GM19324 (cell line): Measurements from ENCODE around the gene UXT.
"Not testable (repeated sequence)": the region's sequence is repeated elsewhere in the genome, so short reads cannot be mapped to it uniquely, and the experiment has no call there.

ENCODE experiments used
- ATAC-seq: cut with Tn5 transposase; IDR thresholded peaks from one replicate; pipeline ENCODE4 v1.9.1; 2021; ENCODE audit warnings: mild to moderate bottlenecking, moderate library complexity; ENCODE audit not compliant: unreplicated experiment, low FRiP score

Gene UXT, protein sequence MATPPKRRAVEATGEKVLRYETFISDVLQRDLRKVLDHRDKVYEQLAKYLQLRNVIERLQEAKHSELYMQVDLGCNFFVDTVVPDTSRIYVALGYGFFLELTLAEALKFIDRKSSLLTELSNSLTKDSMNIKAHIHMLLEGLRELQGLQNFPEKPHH

GRCh38 chrX:47658684-47659420, at the start of gene UXT:
TSS of gene UXT (minus strand) at chrX:47659180. CDS start at chrX:47658927, 253 bp downstream.
- ATAC-seq, result peak; percentile 84

GRCh38 chrX:47707031-47707780, 48.2 kb upstream of the UXT start:
- no peak for ATAC-seq

- no peak for ATAC-seq
Measured at GRCh38 chrX:47706575-47706974, 47.6 kb upstream of the UXT start.

DNA sequence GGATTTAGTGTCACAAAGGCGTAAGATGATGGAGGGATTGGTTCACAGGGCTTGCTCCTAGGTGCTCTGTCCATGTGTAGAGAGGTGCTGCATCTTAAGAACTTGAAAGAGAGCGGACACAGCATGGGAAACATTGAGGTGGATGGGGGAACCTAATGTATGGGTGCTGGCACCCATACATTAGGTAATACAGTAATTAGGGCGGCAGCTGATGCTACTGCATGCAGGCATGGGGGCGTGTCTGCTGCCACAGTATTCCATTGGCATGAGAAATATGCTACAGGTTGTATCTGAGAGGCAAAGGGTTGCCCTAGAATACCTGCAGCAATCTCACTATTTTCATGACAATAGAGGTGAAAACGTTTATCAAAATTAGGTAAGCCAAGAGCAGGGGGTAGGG, 45.8 kb upstream of the UXT start:
- no peak for ATAC-seq

GRCh38 chrX:47697181-47697580, 38.2 kb upstream of the UXT start:
- no peak for ATAC-seq

DNA sequence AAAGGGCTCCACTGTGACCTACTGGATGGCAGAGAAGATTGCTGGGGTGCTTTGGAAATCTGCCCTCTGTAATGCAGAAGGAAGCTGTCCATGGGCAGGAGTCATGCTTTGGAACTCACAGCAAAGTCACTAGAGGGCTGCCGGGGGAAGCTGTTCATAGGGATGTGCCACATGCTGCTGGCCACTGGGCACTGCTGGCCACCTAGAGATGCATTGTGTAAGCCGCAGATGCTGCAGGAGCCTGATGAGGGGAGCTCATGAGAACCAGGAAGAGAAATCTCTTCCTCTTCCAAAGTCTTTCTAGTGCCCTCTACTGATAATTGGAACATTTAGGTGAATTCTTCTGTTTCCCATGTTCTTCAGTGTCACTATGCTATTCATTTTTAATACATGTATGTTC, 31.2 kb upstream of the UXT start:
- no peak for ATAC-seq

DNA sequence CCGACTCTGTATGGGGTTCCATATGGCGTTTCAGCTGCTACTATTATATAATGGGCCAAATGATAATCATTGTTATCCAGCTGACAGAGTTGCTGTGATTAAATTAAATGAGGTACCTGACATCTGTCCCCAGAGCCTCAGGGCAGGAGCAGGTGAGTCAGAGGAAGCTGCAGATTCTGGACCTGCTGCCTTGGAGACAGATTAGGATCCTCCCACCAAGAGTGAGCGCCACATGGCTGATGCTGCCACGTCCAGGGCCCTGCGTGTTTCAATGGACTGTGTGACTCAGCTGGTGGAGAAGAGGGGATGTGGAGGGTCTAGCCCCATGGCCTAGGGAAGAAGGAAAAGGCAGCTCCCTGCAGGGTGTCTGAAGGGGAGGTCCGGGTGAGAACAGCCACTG, 28.3 kb upstream of the UXT start:
- no peak for ATAC-seq

DNA sequence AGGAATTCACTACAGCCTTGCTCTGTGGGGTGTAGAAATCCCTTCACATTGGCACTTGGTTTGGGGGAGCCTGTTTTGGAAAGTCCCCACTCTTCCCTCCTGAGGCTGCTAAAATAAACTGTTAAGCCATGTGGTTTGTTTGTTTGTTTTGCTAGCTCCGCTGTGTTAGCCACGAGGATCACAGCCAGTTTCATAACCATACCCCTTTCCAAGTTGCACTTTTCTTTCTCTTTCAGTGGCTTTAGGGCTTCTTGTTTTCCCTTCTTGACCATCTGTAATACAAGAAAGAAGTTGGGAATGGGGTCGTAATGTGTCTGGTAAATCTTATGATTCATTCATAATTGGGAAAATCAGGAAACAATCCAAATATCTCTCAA, 24.8 kb upstream of the UXT start:
- ATAC-seq, result no peak

GRCh38 chrX:47683184-47683828, 24.3 kb upstream of the UXT start:
- no peak for ATAC-seq

DNA sequence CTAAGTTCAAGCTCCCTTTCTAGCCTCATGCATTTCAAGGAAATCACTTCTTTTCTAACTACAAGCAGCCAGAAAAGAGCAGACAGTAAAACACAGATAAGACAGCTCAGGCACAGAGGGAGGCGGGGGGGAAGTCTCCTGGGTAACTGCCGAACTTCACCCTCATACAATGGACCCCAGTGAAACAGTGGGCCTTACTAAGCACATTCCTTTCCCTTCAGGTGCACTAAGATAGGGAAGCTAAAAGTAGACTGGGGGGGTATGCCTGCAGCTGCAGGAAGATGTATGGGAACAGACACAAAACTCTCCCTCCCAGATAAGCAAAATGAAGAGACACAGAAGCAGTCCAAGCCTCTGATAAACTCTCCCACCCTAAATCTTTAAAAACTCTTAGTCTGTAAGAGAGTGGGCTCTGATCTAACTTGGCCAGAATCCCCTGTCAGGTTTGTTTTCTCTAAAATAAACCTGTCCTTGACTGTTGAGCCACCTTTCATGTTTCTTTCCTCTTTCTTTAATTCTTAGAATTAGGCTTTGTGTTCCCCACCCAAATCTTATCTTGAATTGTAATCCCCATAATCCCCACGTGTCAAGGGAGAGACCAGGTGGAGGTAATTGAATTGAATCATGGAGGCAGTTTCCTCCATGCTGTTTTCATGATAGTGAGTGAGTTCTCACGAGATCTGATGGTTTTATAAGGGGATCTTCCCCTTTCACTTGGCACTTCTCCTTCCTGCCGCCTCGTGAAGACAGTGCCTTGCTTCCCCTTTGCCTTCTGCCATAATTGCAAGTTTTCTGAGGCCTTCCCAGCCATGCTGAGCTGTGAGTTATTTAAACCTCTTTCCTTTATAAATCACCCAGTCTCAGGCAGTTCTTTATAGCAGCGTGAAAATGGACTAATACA, 17.2 kb upstream of the UXT start:
- ATAC-seq, result not testable (repeated sequence)

DNA sequence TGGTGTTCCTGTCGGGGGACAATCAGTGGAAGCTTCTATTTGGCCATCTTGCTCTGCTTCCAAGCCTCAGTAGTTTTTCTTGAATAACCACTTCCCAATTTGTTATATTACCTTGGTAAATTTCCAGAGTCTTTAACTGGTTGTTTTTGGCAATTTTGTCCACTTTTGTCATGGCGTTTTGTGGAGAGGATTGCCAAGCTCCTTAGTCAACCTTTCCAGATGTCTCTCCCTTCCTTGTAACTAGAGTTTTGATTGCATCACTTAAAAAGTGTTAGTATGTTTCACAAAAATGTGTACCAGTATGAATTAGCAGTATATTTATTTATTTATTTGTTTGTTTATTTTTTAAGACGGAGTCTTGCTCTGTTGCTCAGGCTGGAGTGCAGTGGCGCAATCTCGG, 15.8 kb upstream of the UXT start:
- no peak for ATAC-seq

DNA sequence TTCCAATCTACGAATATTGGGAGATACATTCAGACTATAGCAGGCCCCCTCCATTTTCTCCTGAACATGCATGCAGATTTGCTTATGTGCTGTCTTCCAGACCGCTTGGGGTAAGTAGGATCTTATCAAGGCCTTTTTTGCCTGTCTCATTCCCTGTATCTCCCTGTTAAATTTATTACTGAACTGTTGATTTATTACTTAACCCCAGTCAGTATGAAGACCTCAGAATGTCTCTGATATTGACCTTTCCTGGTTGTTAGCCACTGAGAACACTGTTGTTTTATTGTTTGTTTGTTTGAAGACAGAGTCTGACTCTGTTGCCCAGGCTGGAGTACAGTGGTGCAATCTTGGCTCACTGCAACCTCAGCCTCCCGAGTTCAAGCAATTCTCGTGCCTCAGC, 6.8 kb upstream of the UXT start:
- not testable (repeated sequence) for ATAC-seq

GRCh38 chrX:47664737-47665136, 5.8 kb upstream of the UXT start:
- ATAC-seq, result no peak

DNA sequence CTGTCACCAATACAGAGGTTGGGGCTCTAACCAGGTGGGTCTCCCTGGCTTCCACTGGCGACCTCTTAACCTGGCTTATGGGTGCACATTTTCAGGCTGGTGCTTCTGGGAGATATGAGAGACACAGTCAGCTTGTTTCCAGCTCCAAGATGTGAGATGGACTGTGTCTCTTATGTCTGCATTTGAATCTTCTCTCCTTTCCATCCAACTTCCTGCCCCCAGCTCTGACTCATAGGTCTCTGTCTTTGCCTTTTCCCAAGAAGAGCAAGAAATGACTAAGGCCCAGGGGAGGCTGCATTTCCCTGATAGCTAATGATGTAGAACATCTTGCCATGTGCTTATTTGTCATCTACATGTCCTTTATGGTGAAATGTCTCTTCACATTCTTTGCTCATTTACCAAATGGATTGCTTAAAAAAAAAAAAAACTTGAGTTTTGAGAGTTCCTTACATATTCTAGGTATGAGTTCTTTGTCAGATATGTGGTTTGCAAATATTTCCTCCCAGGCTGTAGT, 3.2 kb upstream of the UXT start:
- ATAC-seq, result no peak

GRCh38 chrX:47661539-47661938, 2.6 kb upstream of the UXT start:
- no peak for ATAC-seq

DNA sequence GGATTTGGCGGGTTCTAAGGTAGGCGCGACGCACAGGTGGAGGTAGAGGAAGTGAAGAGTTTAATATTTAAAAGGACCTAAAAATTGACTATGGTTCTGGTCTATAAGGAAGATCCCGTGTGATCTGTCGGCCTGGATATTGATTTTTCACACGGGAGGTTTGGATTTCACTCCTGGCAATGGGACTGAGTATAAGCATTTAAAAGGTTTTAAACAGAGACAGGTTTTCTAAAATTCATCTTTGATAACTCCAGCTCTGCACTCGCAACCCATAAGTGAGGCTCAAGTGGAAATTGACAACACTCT, 394 bp upstream of the UXT start:
- ATAC-seq, result no peak

- ATAC-seq, result no peak
Measured at GRCh38 chrX:47658301-47658683, 688 bp downstream of the UXT start.

- no peak for ATAC-seq
Measured at GRCh38 chrX:47651043-47651905, 7.7 kb downstream of the UXT start.
